ENCODE data around the gene AKAP7. TPM values are rescaled to one million over a fixed set of nuclear protein-coding genes. Genes with fewer than 3 reads are reported as not detected.

AKAP7 gene
- total RNA-seq (2022; extraction: Qiagen RNA extraction) = 2.3 to 3.3 TPM (median 2.9 TPM) in 5 replicates

DNA sequence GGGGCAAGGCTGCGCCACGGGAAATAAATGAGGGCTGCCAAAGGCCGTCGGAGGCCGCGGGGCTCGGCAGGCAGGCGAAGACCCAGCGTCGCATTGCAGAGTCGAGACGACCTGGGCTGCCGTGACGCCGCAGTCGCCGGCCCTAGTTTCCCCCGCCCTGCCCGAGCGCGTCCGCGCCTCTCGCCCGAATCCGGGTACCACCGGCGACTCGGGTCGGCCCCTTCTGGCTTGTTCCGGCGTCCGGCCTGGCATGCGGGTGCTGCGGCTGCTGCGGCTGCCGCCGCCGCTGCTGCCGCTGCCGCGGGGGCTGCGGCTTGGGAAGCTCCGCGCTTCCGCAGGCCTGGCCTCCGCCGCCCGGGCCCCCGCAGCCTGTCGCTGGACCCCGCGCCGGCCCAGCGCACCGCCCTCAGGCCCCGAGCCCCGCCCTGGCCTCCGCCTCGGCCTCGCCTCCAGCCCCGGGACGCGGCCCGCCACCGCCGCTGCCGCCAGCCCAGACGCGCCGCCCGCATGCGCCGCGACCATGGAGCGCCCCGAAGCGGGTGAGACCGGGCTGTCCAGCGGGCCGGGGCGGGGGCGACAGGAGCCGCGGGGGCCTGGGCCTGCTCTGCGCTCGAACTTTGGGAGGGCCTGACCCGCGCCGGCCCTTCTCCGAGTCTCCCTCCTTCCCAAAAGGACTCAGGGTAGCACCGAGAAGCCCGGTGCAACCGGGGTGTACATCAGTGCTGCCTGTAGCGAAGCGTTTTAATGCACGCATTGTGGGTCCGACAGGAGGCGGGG lies at the start of gene AKAP7:
AKAP7 (plus strand) TSS at position 224 of the 777 bp plus-strand sequence; CDS start at position 521, 297 bp downstream.

Other genes starting within 250 kb of the AKAP7 start
- gene EPB41L2, start 72.2 kb upstream of the AKAP7 start, total RNA-seq (2022; extraction: Qiagen RNA extraction) = 37.7 to 42.4 TPM (median 39.4 TPM) in 5 replicates